Measurements from ENCODE around the gene PRSS53.
A peak's percentile ranks its signal among the peaks of the same experiment; 100 is the strongest.

The PRSS53 gene

GRCh38 chr16:31080035-31080629, 8.6 kb downstream of the PRSS53 start:
- Mint-ChIP-seq H3K27me3 (no peaks in the 10 kb centered on the region), H3K4me1 (peaks cover 20% of the 10 kb centered on the region), H3K4me3 (no peak overlapping the region), H3K9me3 (no peaks in the 10 kb centered on the region), H3K27ac (no peak overlapping the region), H3K36me3 (ENCODE audit: low read depth) (peaks cover 32% of the 10 kb centered on the region)
- DNase-seq (no peak), ATAC-seq (no peak)

- Mint-ChIP-seq H3K4me1 (peaks cover 27% of the 10 kb centered on the region), H3K36me3 (ENCODE audit: low read depth) (peaks cover 38% of the 10 kb centered on the region), H3K4me3 (no peak overlapping the region), H3K27me3 (no peaks in the 10 kb centered on the region), H3K9me3 (no peaks in the 10 kb centered on the region), H3K27ac (no peak overlapping the region)
- DNase-seq (no peak), ATAC-seq (no peak)
Observed at GRCh38 chr16:31079342-31079944, 9.3 kb downstream of the PRSS53 start.

GRCh38 chr16:31078597-31079341, 10.0 kb downstream of the PRSS53 start:
- no peak for ATAC-seq
- Mint-ChIP-seq H3K9me3 (no peaks in the 10 kb centered on the region), H3K27me3 (no peaks in the 10 kb centered on the region), H3K27ac (no peak overlapping the region), H3K36me3 (ENCODE audit: low read depth) (peaks cover 38% of the 10 kb centered on the region), H3K4me1 (peaks cover 30% of the 10 kb centered on the region), H3K4me3 (no peak overlapping the region)
- no peak for DNase-seq

- no peak for ATAC-seq
Observed at GRCh38 chr16:31077592-31078396, 10.9 kb downstream of the PRSS53 start.

GRCh38 chr16:31077024-31077423, 11.7 kb downstream of the PRSS53 start:
- ATAC-seq (no peak), DNase-seq (no peak)
- Mint-ChIP-seq H3K4me1 (peaks cover 36% of the 10 kb centered on the region), H3K9me3 (no peaks in the 10 kb centered on the region), H3K27me3 (no peaks in the 10 kb centered on the region), H3K4me3 (no peak overlapping the region), H3K27ac (no peak overlapping the region), H3K36me3 (ENCODE audit: low read depth) (peaks cover 36% of the 10 kb centered on the region)

More at GRCh38 chr16:31077592-31078396, 10.9 kb downstream of the PRSS53 start:
- Mint-ChIP-seq H3K36me3 (ENCODE audit: low read depth) (peaks cover 38% of the 10 kb centered on the region), H3K4me3 (no peak overlapping the region), H3K27ac (no peak overlapping the region), H3K9me3 (no peaks in the 10 kb centered on the region), H3K27me3 (no peaks in the 10 kb centered on the region), H3K4me1 (peaks cover 30% of the 10 kb centered on the region)
- DNase-seq, result no peak

- no peak for DNase-seq
- H3K27ac Mint-ChIP-seq, result no peak overlapping the region
- no peaks in the 10 kb centered on the region for H3K27me3 Mint-ChIP-seq
- H3K36me3 Mint-ChIP-seq (ENCODE audit: low read depth), result peaks cover 36% of the 10 kb centered on the region
- ATAC-seq, result no peak
- no peaks in the 10 kb centered on the region for H3K9me3 Mint-ChIP-seq
- no peak overlapping the region for H3K4me3 Mint-ChIP-seq
- H3K4me1 Mint-ChIP-seq, result peaks cover 42% of the 10 kb centered on the region
Observed at GRCh38 chr16:31076319-31076718, 12.4 kb downstream of the PRSS53 start.

- no peak for DNase-seq
- Mint-ChIP-seq H3K27me3 (no peaks in the 10 kb centered on the region), H3K27ac (peak overlapping the region; percentile 99), H3K4me1 (peaks cover 42% of the 10 kb centered on the region), H3K36me3 (ENCODE audit: low read depth) (peaks cover 32% of the 10 kb centered on the region), H3K9me3 (no peaks in the 10 kb centered on the region), H3K4me3 (peak overlapping the region; percentile 100)
- no peak for ATAC-seq
Observed at GRCh38 chr16:31074814-31075183, 13.9 kb downstream of the PRSS53 start.

GRCh38 chr16:31073970-31074813, 14.6 kb downstream of the PRSS53 start, which contains the start of the genes ZNF646 and ZNF668:
Gene ZNF646, plus strand, starts transcription at chr16:31074422. Its CDS starts 1,903 bp downstream, at chr16:31076325.
Gene ZNF668, minus strand, starts transcription at chr16:31074240. Its CDS starts 9,781 bp downstream, at chr16:31064459.
- H3K9me3 Mint-ChIP-seq, result no peaks in the 10 kb centered on the region
- H3K27me3 Mint-ChIP-seq, result no peaks in the 10 kb centered on the region
- H3K4me3 Mint-ChIP-seq, result peak within 1 kb of the TSS; percentile 100
- peak; percentile 84 for ATAC-seq
- H3K27ac Mint-ChIP-seq, result peak within 1 kb of the TSS; percentile 99
- DNase-seq, result peak; percentile 96
- H3K36me3 Mint-ChIP-seq (ENCODE audit: low read depth), result peaks cover 28% of the 10 kb centered on the region
- peaks cover 41% of the 10 kb centered on the region for H3K4me1 Mint-ChIP-seq

- Mint-ChIP-seq H3K27me3 (no peaks in the 10 kb centered on the region), H3K4me3 (peak overlapping the region; percentile 100), H3K9me3 (no peaks in the 10 kb centered on the region), H3K36me3 (ENCODE audit: low read depth) (peaks cover 19% of the 10 kb centered on the region), H3K27ac (peak overlapping the region; percentile 99), H3K4me1 (peaks cover 41% of the 10 kb centered on the region)
- ATAC-seq (peak; percentile 58), DNase-seq (peak; percentile 93)
Observed at GRCh38 chr16:31073142-31073969, 15.4 kb downstream of the PRSS53 start.

GRCh38 chr16:31072540-31073141, 16.1 kb downstream of the PRSS53 start:
- H3K27ac Mint-ChIP-seq, result peak overlapping the region; percentile 85
- peaks cover 12% of the 10 kb centered on the region for H3K36me3 Mint-ChIP-seq (ENCODE audit: low read depth)
- no peaks in the 10 kb centered on the region for H3K27me3 Mint-ChIP-seq
- peak; percentile 32 for DNase-seq
- H3K4me1 Mint-ChIP-seq, result peaks cover 35% of the 10 kb centered on the region
- H3K4me3 Mint-ChIP-seq, result peak overlapping the region; percentile 92
- no peak for ATAC-seq
- H3K9me3 Mint-ChIP-seq, result no peaks in the 10 kb centered on the region

GRCh38 chr16:31071861-31072260, 16.9 kb downstream of the PRSS53 start:
- Mint-ChIP-seq H3K4me1 (peaks cover 35% of the 10 kb centered on the region), H3K27ac (peak overlapping the region; percentile 85), H3K9me3 (no peaks in the 10 kb centered on the region), H3K4me3 (peak overlapping the region; percentile 92), H3K36me3 (ENCODE audit: low read depth) (peaks cover 9% of the 10 kb centered on the region), H3K27me3 (no peaks in the 10 kb centered on the region)
- ATAC-seq, result no peak
- no peak for DNase-seq

- H3K27ac Mint-ChIP-seq, result no peak overlapping the region
- no peaks in the 10 kb centered on the region for H3K27me3 Mint-ChIP-seq
- H3K9me3 Mint-ChIP-seq, result no peaks in the 10 kb centered on the region
- no peak overlapping the region for H3K4me3 Mint-ChIP-seq
- ATAC-seq (no peak), DNase-seq (no peak)
- peaks cover 44% of the 10 kb centered on the region for H3K4me1 Mint-ChIP-seq
- peaks cover 17% of the 10 kb centered on the region for H3K36me3 Mint-ChIP-seq (ENCODE audit: low read depth)
Observed at GRCh38 chr16:31067342-31067741, 21.4 kb downstream of the PRSS53 start.
